K562 (cell line): ENCODE measurements around the gene GALNT5. TPM values are rescaled to one million over a fixed set of nuclear protein-coding genes. Genes with fewer than 3 reads are reported as not detected.

ENCODE experiments used
- CXXC5 ChIP-seq: fragments of 250-450 bp; sonication (Bioruptor Pico); IDR thresholded peaks from 2 replicates; pipeline ENCODE4 v1.8.0; 2022; ENCODE audit warnings: inconsistent platforms, mild to moderate bottlenecking, moderate library complexity
- DMBX1 ChIP-seq: fragments of 250-450 bp; sonication (Bioruptor Pico); IDR thresholded peaks from 2 replicates; pipeline ENCODE4 v1.8.0; 2022; ENCODE audit warnings: inconsistent platforms, mild to moderate bottlenecking, moderate library complexity, borderline replicate concordance
- E2F6 ChIP-seq, 2 experiments: IDR thresholded peaks; 2 replicates each; pipeline ENCODE4 v1.6.1; 2011; ENCODE audit warnings: borderline replicate concordance in 1 of 2, control low read depth in 1 of 2, low read depth in 1 of 2, low read length in 1 of 2, mild to moderate bottlenecking in 1 of 2, mixed read lengths in 1 of 2, moderate library complexity in 1 of 2; ENCODE audit not compliant: insufficient read depth in 1 of 2, insufficient read length in 1 of 2, poor library complexity in 1 of 2, severe bottlenecking in 1 of 2; ENCODE audit errors: extremely low read depth in 1 of 2
- HDAC2 ChIP-seq: fragments of 450-650 bp; IDR thresholded peaks from 2 replicates; pipeline ENCODE4 v1.6.1; 2016; ENCODE audit warnings: mild to moderate bottlenecking
- IFI16 ChIP-seq: fragments of 250-450 bp; sonication (Bioruptor Pico); IDR thresholded peaks from 2 replicates; pipeline ENCODE4 v2.1.2; 2022; ENCODE audit warnings: mild to moderate bottlenecking, inconsistent platforms
- KLF13 ChIP-seq: fragments of 450-650 bp; IDR thresholded peaks from 2 replicates; pipeline ENCODE4 v1.6.1; 2016; ENCODE audit warnings: missing genetic modification characterization, low read depth, mild to moderate bottlenecking, missing compliant biosample characterization, moderate library complexity, borderline replicate concordance
- MTA2 ChIP-seq: fragments of 450-650 bp; IDR thresholded peaks from 2 replicates; pipeline ENCODE4 v1.6.1; 2016; ENCODE audit warnings: low read depth
- NFIC ChIP-seq: fragments of 450-650 bp; IDR thresholded peaks from 2 replicates; pipeline ENCODE4 v1.6.1; 2017; ENCODE audit warnings: mild to moderate bottlenecking, inconsistent platforms
- PRMT5 ChIP-seq: sonication (generic); formaldehyde crosslinking; IDR thresholded peaks from 2 replicates; pipeline ENCODE4 v1.5.0; 2020; ENCODE audit warnings: missing genetic modification reagents
- TEAD4 ChIP-seq, 2 experiments: sonication (generic) in 1 of 2; formaldehyde crosslinking in 1 of 2; IDR thresholded peaks; 2 replicates each; pipeline versions ENCODE4 v1.6.1 to v1.8.0; 2012 to 2022; ENCODE audit warnings: borderline replicate concordance in 1 of 2, inconsistent platforms in 1 of 2, low read length in 1 of 2, mild to moderate bottlenecking in 1 of 2, missing genetic modification reagents in 1 of 2
- ZC3H8 ChIP-seq: fragments of 450-650 bp; IDR thresholded peaks from 2 replicates; pipeline ENCODE4 v1.6.1; 2017
- ZNF282 ChIP-seq: sonication (generic); formaldehyde crosslinking; IDR thresholded peaks from 2 replicates; pipeline ENCODE4 v1.8.1; 2023; ENCODE audit warnings: missing genetic modification reagents
- ZNF408 ChIP-seq: fragments of 250-450 bp; sonication (Bioruptor Pico); IDR thresholded peaks from 2 replicates; pipeline ENCODE4 v1.4.0; 2020; ENCODE audit warnings: low read depth, mild to moderate bottlenecking, moderate library complexity
- ZNF444 ChIP-seq: fragments of 250-450 bp; sonication (Bioruptor Pico); IDR thresholded peaks from 2 replicates; pipeline ENCODE4 v1.4.0; 2020; ENCODE audit warnings: mild to moderate bottlenecking, moderate library complexity
- ZNF445 ChIP-seq: fragments of 250-450 bp; sonication (Bioruptor Pico); IDR thresholded peaks from 2 replicates; pipeline ENCODE4 v1.4.0; 2020; ENCODE audit warnings: low read depth, mild to moderate bottlenecking, moderate library complexity
- ZNF785 ChIP-seq: fragments of 250-450 bp; sonication (Bioruptor Pico); IDR thresholded peaks from 2 replicates; pipeline ENCODE4 v1.4.0; 2020; ENCODE audit warnings: mild to moderate bottlenecking
- polyA plus RNA-seq, 8 experiments: library from polyadenylated mRNA; depleted of rRNA in 4 of 8; stranded (reverse) in 5 of 8; unstranded in 3 of 8; fragments of >200 nt; fragmentation: Nextera tagmentation in 2 of 8; fragmentation: Illumina TruSeq in 1 of 8; extraction: Ambion mirVana in 2 of 8; extraction: Trizol in 1 of 8; gene quantifications; 2 replicates each; pipeline versions ENCODE4 v1.2.1 to v1.2.3, GENCODE V29; 2011 to 2014; ENCODE audit warnings: inconsistent platforms in 1 of 8, missing spikeins in 1 of 8
- total RNA-seq, 7 experiments: library from RNA; depleted of rRNA in 6 of 7; stranded (reverse); fragments of >200 nt in 6 of 7; fragmentation: Illumina TruSeq in 2 of 7; extraction: Trizol in 2 of 7; gene quantifications; 2 replicates each; pipeline versions ENCODE4 v1.2.1 to v1.2.3, GENCODE V29; 2011 to 2021; ENCODE audit warnings: low replicate concordance in 1 of 7
- TF ChIP-seq, protein P1 (sequence below): fragments of 250-450 bp; sonication (Bioruptor Pico); IDR thresholded peaks from 2 replicates; pipeline ENCODE4 v1.5.0; 2020; ENCODE audit warnings: mild to moderate bottlenecking
- TF ChIP-seq, protein P2 (sequence below): sonication (generic); IDR thresholded peaks from 2 replicates; pipeline ENCODE4 v1.6.1; 2016
- TF ChIP-seq, protein P3 (sequence below), 3 experiments: fragments of 200-800 bp in 1 of 3; fragments of 250-450 bp in 1 of 3; fragments of 450-650 bp in 1 of 3; sonication (Bioruptor Pico) in 1 of 3; sonication (Bioruptor generic) in 1 of 3; formaldehyde crosslinking in 1 of 3; IDR thresholded peaks; 2 replicates each; pipeline versions ENCODE4 v1.6.1 to v1.8.0; 2016 to 2022; ENCODE audit warnings: mild to moderate bottlenecking in 2 of 3, missing genetic modification characterization in 2 of 3, missing compliant biosample characterization in 1 of 3, moderate library complexity in 1 of 3
- TF ChIP-seq, protein P4 (sequence below): fragments of 450-650 bp; IDR thresholded peaks from 2 replicates; pipeline ENCODE4 v1.6.1; 2016

GALNT5 gene
- total and polyA plus RNA-seq, 9 of the 15 experiments (the other 6 are each of a cell fraction or from before 2014, with no cell fraction given), result 21.6 to 73.0 (median 54.7) TPM

- TF ChIP-seq, protein P1, sequence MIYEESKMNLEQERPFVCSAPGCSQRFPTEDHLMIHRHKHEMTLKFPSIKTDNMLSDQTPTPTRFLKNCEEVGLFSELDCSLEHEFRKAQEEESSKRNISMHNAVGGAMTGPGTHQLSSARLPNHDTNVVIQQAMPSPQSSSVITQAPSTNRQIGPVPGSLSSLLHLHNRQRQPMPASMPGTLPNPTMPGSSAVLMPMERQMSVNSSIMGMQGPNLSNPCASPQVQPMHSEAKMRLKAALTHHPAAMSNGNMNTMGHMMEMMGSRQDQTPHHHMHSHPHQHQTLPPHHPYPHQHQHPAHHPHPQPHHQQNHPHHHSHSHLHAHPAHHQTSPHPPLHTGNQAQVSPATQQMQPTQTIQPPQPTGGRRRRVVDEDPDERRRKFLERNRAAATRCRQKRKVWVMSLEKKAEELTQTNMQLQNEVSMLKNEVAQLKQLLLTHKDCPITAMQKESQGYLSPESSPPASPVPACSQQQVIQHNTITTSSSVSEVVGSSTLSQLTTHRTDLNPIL (CRISPR knock-in tag), result no peak
- TF ChIP-seq ZNF282 (no peak), ZC3H8 (no peak), CXXC5 (CRISPR knock-in tag) (peak; percentile 75; the same call in 1 of the 2 replicates), NFIC (peak; percentile 85), HDAC2 (peak; percentile 89), MTA2 (peak; percentile 93), ZNF445 (CRISPR knock-in tag) (no peak), PRMT5 (CRISPR knock-in tag) (no peak), IFI16 (no peak), E2F6 (IDR thresholded peaks at IDR 0.05; ENCODE audit: borderline replicate concordance in 1 of 2, extremely low read depth in 1 of 2, insufficient read depth in 1 of 2, insufficient read length in 1 of 2, low read depth in 1 of 2, low read length in 1 of 2, poor library complexity in 1 of 2, severe bottlenecking in 1 of 2) (peak in 1 of 2 experiments; percentile 64), ZNF444 (CRISPR knock-in tag) (no peak), KLF13 (tag) (peak; percentile 61), ZNF408 (CRISPR knock-in tag) (no peak), ZNF785 (no peak), TEAD4 (IDR thresholded peaks at IDR 0.05; ENCODE audit: low read length) (peak; percentile 96), TEAD4 (CRISPR knock-in tag; IDR thresholded peaks at IDR 0.05; ENCODE audit: borderline replicate concordance) (no peak), DMBX1 (CRISPR knock-in tag) (peak; percentile 79)
- TF ChIP-seq, protein P2, sequence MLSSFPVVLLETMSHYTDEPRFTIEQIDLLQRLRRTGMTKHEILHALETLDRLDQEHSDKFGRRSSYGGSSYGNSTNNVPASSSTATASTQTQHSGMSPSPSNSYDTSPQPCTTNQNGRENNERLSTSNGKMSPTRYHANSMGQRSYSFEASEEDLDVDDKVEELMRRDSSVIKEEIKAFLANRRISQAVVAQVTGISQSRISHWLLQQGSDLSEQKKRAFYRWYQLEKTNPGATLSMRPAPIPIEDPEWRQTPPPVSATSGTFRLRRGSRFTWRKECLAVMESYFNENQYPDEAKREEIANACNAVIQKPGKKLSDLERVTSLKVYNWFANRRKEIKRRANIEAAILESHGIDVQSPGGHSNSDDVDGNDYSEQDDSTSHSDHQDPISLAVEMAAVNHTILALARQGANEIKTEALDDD, result peak; percentile 85
- TF ChIP-seq, protein P3, sequence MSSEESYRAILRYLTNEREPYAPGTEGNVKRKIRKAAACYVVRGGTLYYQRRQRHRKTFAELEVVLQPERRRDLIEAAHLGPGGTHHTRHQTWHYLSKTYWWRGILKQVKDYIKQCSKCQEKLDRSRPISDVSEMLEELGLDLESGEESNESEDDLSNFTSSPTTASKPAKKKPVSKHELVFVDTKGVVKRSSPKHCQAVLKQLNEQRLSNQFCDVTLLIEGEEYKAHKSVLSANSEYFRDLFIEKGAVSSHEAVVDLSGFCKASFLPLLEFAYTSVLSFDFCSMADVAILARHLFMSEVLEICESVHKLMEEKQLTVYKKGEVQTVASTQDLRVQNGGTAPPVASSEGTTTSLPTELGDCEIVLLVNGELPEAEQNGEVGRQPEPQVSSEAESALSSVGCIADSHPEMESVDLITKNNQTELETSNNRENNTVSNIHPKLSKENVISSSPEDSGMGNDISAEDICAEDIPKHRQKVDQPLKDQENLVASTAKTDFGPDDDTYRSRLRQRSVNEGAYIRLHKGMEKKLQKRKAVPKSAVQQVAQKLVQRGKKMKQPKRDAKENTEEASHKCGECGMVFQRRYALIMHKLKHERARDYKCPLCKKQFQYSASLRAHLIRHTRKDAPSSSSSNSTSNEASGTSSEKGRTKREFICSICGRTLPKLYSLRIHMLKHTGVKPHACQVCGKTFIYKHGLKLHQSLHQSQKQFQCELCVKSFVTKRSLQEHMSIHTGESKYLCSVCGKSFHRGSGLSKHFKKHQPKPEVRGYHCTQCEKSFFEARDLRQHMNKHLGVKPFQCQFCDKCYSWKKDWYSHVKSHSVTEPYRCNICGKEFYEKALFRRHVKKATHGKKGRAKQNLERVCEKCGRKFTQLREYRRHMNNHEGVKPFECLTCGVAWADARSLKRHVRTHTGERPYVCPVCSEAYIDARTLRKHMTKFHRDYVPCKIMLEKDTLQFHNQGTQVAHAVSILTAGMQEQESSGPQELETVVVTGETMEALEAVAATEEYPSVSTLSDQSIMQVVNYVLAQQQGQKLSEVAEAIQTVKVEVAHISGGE (CRISPR knock-in tag; IDR thresholded peaks at IDR 0.05), result peak in 1 of 3 experiments; percentile 56; a peak in 1 of 6 replicates
- TF ChIP-seq, protein P4, sequence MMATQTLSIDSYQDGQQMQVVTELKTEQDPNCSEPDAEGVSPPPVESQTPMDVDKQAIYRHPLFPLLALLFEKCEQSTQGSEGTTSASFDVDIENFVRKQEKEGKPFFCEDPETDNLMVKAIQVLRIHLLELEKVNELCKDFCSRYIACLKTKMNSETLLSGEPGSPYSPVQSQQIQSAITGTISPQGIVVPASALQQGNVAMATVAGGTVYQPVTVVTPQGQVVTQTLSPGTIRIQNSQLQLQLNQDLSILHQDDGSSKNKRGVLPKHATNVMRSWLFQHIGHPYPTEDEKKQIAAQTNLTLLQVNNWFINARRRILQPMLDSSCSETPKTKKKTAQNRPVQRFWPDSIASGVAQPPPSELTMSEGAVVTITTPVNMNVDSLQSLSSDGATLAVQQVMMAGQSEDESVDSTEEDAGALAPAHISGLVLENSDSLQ, result peak; percentile 72
These were observed 3.8 kb downstream of the GALNT5 start (continued) for GRCh38 chr2:157261199-157261782.
